Measurements from ENCODE around the gene ASGR1. TPM values are rescaled to one million over a fixed set of nuclear protein-coding genes. Genes with fewer than 3 reads are reported as not detected.
A peak's percentile ranks its signal among the peaks of the same experiment; 100 is the strongest.

Gene ASGR1
- total RNA-seq, 3 donors from 2014 or later: 1.0 to 1.4 (median 1.3) TPM

GRCh38 chr17:7204828-7205461 lies 25.8 kb upstream of the ASGR1 start:
- H3K27me3 ChIP-seq: no peaks in the 10 kb centered on the region

GRCh38 chr17:7204336-7204735 lies 25.2 kb upstream of the ASGR1 start:
- Histone ChIP-seq H3K27me3 (no peaks in the 10 kb centered on the region), H3K4me1 (no peaks in the 10 kb centered on the region), H3K27ac (peak overlapping the region; percentile 68 to 81), H3K4me3 (peak overlapping the region; percentile 45 to 71 (median 55)), H3K36me3 (no peaks in the 10 kb centered on the region), H3K9me3 (no peaks in the 10 kb centered on the region)
- TF ChIP-seq POLR2AphosphoS5 (IDR thresholded peaks at IDR 0.05): no peak
- TF ChIP-seq CTCF (IDR thresholded peaks at IDR 0.05): no peak
- TF ChIP-seq POLR2A (IDR thresholded peaks at IDR 0.05): no peak
- intact Hi-C loops (cut with DNase I; ENCODE audit: low total_unique reads): no loop called here
- no peak for DNase-seq (ENCODE audit: low spot score in 2 of 2)

More at GRCh38 chr17:7204828-7205461, 25.8 kb upstream of the ASGR1 start:
- no peaks in the 10 kb centered on the region for H3K4me1 ChIP-seq
- peak overlapping the region; percentile 68 to 81 for H3K27ac ChIP-seq
- no peaks in the 10 kb centered on the region for H3K36me3 ChIP-seq
- TF ChIP-seq POLR2AphosphoS5 (IDR thresholded peaks at IDR 0.05) (peak in 2 of 3 donors; percentile 31 to 61), CTCF (IDR thresholded peaks at IDR 0.05) (no peak), POLR2A (IDR thresholded peaks at IDR 0.05) (peak; percentile 45)
- H3K4me3 ChIP-seq: peak overlapping the region; percentile 45 to 71 (median 55)
- peak; percentile 61 to 73 for DNase-seq (ENCODE audit: low spot score in 2 of 2)
- no peaks in the 10 kb centered on the region for H3K9me3 ChIP-seq
- intact Hi-C loops (cut with DNase I; ENCODE audit: low total_unique reads): no loop called here

- H3K4me1 ChIP-seq: no peaks in the 10 kb centered on the region
- no peak for DNase-seq (ENCODE audit: low spot score in 2 of 2)
- intact Hi-C loops (cut with DNase I; ENCODE audit: low total_unique reads): loop anchor here (2.0 kb wide), 1 partner anchor 77 kb away; the partner anchor contains the start of gene SLC2A4
- H3K36me3 ChIP-seq: no peaks in the 10 kb centered on the region
- no peak overlapping the region for H3K27ac ChIP-seq
- no peak overlapping the region for H3K4me3 ChIP-seq
- no peaks in the 10 kb centered on the region for H3K27me3 ChIP-seq
- TF ChIP-seq POLR2AphosphoS5 (IDR thresholded peaks at IDR 0.05) (no peak), CTCF (IDR thresholded peaks at IDR 0.05) (no peak), POLR2A (IDR thresholded peaks at IDR 0.05) (no peak)
- H3K9me3 ChIP-seq: no peaks in the 10 kb centered on the region
Measured at GRCh38 chr17:7203391-7203790, 24.2 kb upstream of the ASGR1 start.

- no peak overlapping the region for H3K27ac ChIP-seq
- no peaks in the 10 kb centered on the region for H3K9me3 ChIP-seq
- no peak for DNase-seq (ENCODE audit: low spot score in 2 of 2)
- H3K36me3 ChIP-seq: no peaks in the 10 kb centered on the region
- TF ChIP-seq CTCF (IDR thresholded peaks at IDR 0.05) (no peak), POLR2A (IDR thresholded peaks at IDR 0.05) (no peak), POLR2AphosphoS5 (IDR thresholded peaks at IDR 0.05) (no peak)
- no peaks in the 10 kb centered on the region for H3K4me1 ChIP-seq
- no peaks in the 10 kb centered on the region for H3K27me3 ChIP-seq
- H3K4me3 ChIP-seq: no peak overlapping the region
- intact Hi-C loops (cut with DNase I; ENCODE audit: low total_unique reads): no loop called here
Measured at GRCh38 chr17:7196651-7197401, 17.7 kb upstream of the ASGR1 start.

GRCh38 chr17:7195971-7196370 lies 16.8 kb upstream of the ASGR1 start:
- intact Hi-C loops (cut with DNase I; ENCODE audit: low total_unique reads): no loop called here
- Histone ChIP-seq H3K9me3 (no peaks in the 10 kb centered on the region), H3K27ac (no peak overlapping the region), H3K4me3 (no peak overlapping the region), H3K36me3 (no peaks in the 10 kb centered on the region), H3K4me1 (no peaks in the 10 kb centered on the region), H3K27me3 (no peaks in the 10 kb centered on the region)
- no peak for TF ChIP-seq POLR2AphosphoS5 (IDR thresholded peaks at IDR 0.05)
- no peak for TF ChIP-seq POLR2A (IDR thresholded peaks at IDR 0.05)
- TF ChIP-seq CTCF (IDR thresholded peaks at IDR 0.05): no peak
- DNase-seq (ENCODE audit: low spot score in 2 of 2): no peak

All from breast epithelium (tissue), 4 donors.